OCI-LY1 (cell line): Measurements from ENCODE around the gene AGRN.

Source experiments
- EZH2 ChIP-seq: fragments of 200-600 bp; sonication (generic), shearing (Covaris generic); IDR thresholded peaks from 2 replicates; pipeline ENCODE4 v1.8.0; 2017; ENCODE audit warnings: borderline replicate concordance, mixed run types, mild to moderate bottlenecking, antibody characterized with exemption, low read length, moderate library complexity, mixed read lengths
- TF ChIP-seq, protein P1 (sequence below): fragments of 200-600 bp; sonication (generic), shearing (Covaris generic); IDR thresholded peaks from 2 replicates; pipeline ENCODE4 v1.5.1; 2017; ENCODE audit warnings: mild to moderate bottlenecking, antibody characterized with exemption, low read length, moderate library complexity, mixed read lengths

DNA sequence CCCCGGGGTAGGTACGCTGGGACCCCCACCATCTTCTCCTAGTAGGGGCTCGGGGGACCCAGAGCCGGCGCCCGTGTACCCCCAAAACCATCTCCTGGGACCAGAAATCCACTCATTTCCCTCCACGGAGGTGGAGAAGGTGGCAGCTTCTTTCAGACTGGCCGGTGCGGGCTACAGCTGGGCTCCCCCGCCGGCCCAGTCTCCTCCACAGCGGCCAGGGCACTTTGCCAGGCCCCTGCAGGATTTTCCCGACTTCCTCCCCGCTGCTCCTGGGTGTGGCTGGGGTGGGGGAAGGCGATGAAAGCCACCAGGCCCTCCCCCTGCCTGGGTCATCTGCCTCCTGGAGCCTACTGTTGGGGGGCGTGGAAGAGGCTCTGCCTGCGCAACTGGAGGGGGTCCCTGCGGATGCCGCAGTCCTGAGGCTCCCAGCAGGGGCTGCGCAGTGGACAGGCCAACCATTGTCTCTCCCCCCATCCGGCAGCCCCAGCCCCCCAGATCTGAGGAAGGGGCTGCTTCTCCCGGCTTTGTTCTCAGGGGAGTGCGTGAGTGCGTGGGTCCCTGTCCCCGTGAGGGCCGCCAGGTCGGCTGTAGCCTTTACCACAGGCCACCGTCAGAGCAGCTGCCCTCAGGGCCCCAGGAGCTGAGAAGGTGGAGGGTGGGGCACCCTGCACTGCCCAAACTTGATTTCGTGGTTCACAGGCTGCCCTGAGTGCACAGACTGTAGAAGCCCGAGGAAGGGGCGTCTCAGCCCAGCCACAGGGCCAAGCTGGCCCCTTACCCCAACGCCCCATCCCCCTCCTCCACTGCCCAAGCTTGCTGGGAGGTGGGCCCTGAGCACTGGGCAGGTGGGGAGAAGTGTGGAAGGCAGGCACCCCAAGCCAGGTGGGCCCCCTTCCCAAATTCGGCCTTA lies 1.3 kb downstream of the AGRN start:
- TF ChIP-seq, protein P1, sequence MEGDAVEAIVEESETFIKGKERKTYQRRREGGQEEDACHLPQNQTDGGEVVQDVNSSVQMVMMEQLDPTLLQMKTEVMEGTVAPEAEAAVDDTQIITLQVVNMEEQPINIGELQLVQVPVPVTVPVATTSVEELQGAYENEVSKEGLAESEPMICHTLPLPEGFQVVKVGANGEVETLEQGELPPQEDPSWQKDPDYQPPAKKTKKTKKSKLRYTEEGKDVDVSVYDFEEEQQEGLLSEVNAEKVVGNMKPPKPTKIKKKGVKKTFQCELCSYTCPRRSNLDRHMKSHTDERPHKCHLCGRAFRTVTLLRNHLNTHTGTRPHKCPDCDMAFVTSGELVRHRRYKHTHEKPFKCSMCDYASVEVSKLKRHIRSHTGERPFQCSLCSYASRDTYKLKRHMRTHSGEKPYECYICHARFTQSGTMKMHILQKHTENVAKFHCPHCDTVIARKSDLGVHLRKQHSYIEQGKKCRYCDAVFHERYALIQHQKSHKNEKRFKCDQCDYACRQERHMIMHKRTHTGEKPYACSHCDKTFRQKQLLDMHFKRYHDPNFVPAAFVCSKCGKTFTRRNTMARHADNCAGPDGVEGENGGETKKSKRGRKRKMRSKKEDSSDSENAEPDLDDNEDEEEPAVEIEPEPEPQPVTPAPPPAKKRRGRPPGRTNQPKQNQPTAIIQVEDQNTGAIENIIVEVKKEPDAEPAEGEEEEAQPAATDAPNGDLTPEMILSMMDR = no peak
- TF ChIP-seq EZH2 = no peak
